ENCODE measurements around the gene CD22.
A peak's percentile ranks its signal among the peaks of the same experiment; 100 is the strongest.
"Not testable (repeated sequence)": the region's sequence is repeated elsewhere in the genome, so short reads cannot be mapped to it uniquely, and the experiment has no call there.

The CD22 gene

GRCh38 chr19:35353635-35354034, 24.6 kb downstream of the CD22 start:
- H3K36me3 ChIP-seq (ENCODE audit: low read depth) = no peaks in the 10 kb centered on the region
- DNase-seq (ENCODE audit: low spot score) = peak; percentile 8
- no peaks in the 10 kb centered on the region for H3K4me1 ChIP-seq (ENCODE audit: insufficient read depth, poor library complexity, severe bottlenecking)

DNA sequence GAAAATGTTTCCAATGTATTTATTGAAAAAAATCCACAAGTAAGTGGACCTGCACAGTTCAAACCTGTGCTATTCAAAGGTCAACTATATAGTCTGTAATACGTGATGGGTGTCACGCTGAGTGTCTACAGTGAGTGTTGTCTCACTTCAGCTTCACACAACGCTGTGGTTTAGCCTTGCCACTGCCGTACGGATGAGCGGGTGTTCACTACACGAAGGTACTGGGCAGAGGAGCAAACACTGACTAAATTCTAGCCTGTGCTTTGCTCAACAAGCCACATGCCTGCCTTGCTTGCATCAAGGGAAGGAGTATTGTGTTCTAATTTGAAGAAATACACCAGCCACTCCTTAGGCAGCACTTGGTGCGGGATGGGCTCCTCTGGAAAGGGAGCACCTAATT, 25.9 kb downstream of the CD22 start:
- H3K27me3 ChIP-seq (ENCODE audit: insufficient read depth, poor library complexity, severe bottlenecking) = peaks cover 4% of the 10 kb centered on the region

More at GRCh38 chr19:35353635-35354034, 24.6 kb downstream of the CD22 start:
- no peak overlapping the region for H3K27ac ChIP-seq (ENCODE audit: poor library complexity, severe bottlenecking)
- no peak for ATAC-seq (ENCODE audit: low read depth)
- no peak overlapping the region for H3K4me3 ChIP-seq (ENCODE audit: severe bottlenecking)
- no peak for TF ChIP-seq CTCF (IDR thresholded peaks at IDR 0.05; ENCODE audit: poor library complexity, severe bottlenecking)
- peaks cover 4% of the 10 kb centered on the region for H3K27me3 ChIP-seq (ENCODE audit: insufficient read depth, poor library complexity, severe bottlenecking)
- H3K9me3 ChIP-seq (ENCODE audit: severe bottlenecking) = no peaks in the 10 kb centered on the region

DNA sequence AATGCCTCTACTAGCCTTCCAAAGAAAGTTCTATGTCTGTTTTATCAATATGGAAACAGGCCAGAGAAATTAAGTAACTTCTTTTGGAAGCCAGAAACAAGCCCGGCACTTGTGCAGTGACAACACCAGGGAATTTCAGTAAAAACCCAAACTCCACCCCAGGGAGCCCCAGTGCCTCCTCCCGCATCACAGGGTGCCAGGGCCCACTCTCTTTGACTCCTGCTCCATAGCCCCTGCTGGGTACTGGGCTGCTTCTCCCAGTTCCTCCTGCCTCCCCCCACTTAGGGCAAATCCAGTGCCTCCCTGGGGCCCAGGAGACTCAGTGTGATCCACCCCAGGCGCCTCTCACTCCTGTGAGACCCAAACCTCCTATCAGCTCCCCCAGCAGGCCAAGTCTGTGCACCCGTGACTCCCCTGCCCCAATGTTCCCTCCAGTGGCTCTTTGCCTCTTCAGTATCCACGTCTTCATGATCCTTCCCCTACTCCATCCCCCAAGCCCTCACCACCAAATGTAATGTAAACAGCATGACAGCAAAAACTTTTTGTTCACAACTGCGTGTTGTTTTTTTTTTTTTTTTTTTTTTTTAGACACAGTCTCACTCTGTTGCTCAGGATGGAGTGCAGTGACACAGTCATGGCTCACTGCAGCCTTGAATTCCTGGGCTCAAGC, 26.9 kb downstream of the CD22 start:
- ATAC-seq (ENCODE audit: low read depth) (no peak), DNase-seq (ENCODE audit: low spot score) (peak; percentile 28)
- H3K27me3 ChIP-seq (ENCODE audit: insufficient read depth, poor library complexity, severe bottlenecking) = peaks cover 8% of the 10 kb centered on the region
- H3K4me1 ChIP-seq (ENCODE audit: insufficient read depth, poor library complexity, severe bottlenecking) = no peaks in the 10 kb centered on the region
- TF ChIP-seq CTCF (IDR thresholded peaks at IDR 0.05; ENCODE audit: poor library complexity, severe bottlenecking) = no peak
- H3K27ac ChIP-seq (ENCODE audit: poor library complexity, severe bottlenecking) = no peak overlapping the region
- H3K4me3 ChIP-seq (ENCODE audit: severe bottlenecking) = no peak overlapping the region
- H3K36me3 ChIP-seq (ENCODE audit: low read depth) = no peaks in the 10 kb centered on the region
- H3K9me3 ChIP-seq (ENCODE audit: severe bottlenecking) = no peaks in the 10 kb centered on the region

More for the DNA sequence above, 25.9 kb downstream of the CD22 start:
- H3K4me3 ChIP-seq (ENCODE audit: severe bottlenecking) = no peak overlapping the region
- no peak for TF ChIP-seq CTCF (IDR thresholded peaks at IDR 0.05; ENCODE audit: poor library complexity, severe bottlenecking)
- no peak overlapping the region for H3K27ac ChIP-seq (ENCODE audit: poor library complexity, severe bottlenecking)
- ATAC-seq (ENCODE audit: low read depth) (no peak), DNase-seq (ENCODE audit: low spot score) (peak; percentile 13)
- H3K36me3 ChIP-seq (ENCODE audit: low read depth) = no peaks in the 10 kb centered on the region
- no peaks in the 10 kb centered on the region for H3K4me1 ChIP-seq (ENCODE audit: insufficient read depth, poor library complexity, severe bottlenecking)
- H3K9me3 ChIP-seq (ENCODE audit: severe bottlenecking) = no peaks in the 10 kb centered on the region

- peaks cover 21% of the 10 kb centered on the region for H3K27me3 ChIP-seq (ENCODE audit: insufficient read depth, poor library complexity, severe bottlenecking)
- H3K4me1 ChIP-seq (ENCODE audit: insufficient read depth, poor library complexity, severe bottlenecking) = no peaks in the 10 kb centered on the region
- H3K27ac ChIP-seq (ENCODE audit: poor library complexity, severe bottlenecking) = no peak within 1 kb of the TSS
- H3K36me3 ChIP-seq (ENCODE audit: low read depth) = no peaks in the 10 kb centered on the region
- H3K4me3 ChIP-seq (ENCODE audit: severe bottlenecking) = no peak within 1 kb of the TSS
- ATAC-seq (ENCODE audit: low read depth) (no peak), DNase-seq (ENCODE audit: low spot score) (peak; percentile 30)
- TF ChIP-seq CTCF (IDR thresholded peaks at IDR 0.05; ENCODE audit: poor library complexity, severe bottlenecking) = no peak
- no peaks in the 10 kb centered on the region for H3K9me3 ChIP-seq (ENCODE audit: severe bottlenecking)
These were observed 29.0 kb downstream of the CD22 start, which contains the start of gene FFAR3 for GRCh38 chr19:35357867-35358573. TSS of gene FFAR3 (plus strand) at chr19:35358460. CDS start at chr19:35358891, 431 bp downstream.

DNA sequence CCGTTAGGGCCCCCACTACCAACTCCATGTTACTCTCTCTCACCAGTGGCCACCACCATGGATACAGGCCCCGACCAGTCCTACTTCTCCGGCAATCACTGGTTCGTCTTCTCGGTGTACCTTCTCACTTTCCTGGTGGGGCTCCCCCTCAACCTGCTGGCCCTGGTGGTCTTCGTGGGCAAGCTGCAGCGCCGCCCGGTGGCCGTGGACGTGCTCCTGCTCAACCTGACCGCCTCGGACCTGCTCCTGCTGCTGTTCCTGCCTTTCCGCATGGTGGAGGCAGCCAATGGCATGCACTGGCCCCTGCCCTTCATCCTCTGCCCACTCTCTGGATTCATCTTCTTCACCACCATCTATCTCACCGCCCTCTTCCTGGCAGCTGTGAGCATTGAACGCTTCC, 29.8 kb downstream of the CD22 start:
- H3K36me3 ChIP-seq (ENCODE audit: low read depth); H3K9me3 ChIP-seq (ENCODE audit: severe bottlenecking); ATAC-seq (ENCODE audit: low read depth); H3K4me3 ChIP-seq (ENCODE audit: severe bottlenecking); DNase-seq (ENCODE audit: low spot score); H3K4me1 ChIP-seq (ENCODE audit: insufficient read depth, poor library complexity, severe bottlenecking); H3K27ac ChIP-seq (ENCODE audit: poor library complexity, severe bottlenecking): not testable (repeated sequence)
- H3K27me3 ChIP-seq (ENCODE audit: insufficient read depth, poor library complexity, severe bottlenecking) = peaks cover 23% of the 10 kb centered on the region

- not testable (repeated sequence) for H3K36me3 ChIP-seq (ENCODE audit: low read depth); ATAC-seq (ENCODE audit: low read depth)
These were observed 30.4 kb downstream of the CD22 start for GRCh38 chr19:35359395-35359794.

GRCh38 chr19:35360081-35360480, 31.1 kb downstream of the CD22 start:
- not testable (repeated sequence) for ATAC-seq (ENCODE audit: low read depth); H3K4me3 ChIP-seq (ENCODE audit: severe bottlenecking); H3K36me3 ChIP-seq (ENCODE audit: low read depth); H3K27ac ChIP-seq (ENCODE audit: poor library complexity, severe bottlenecking); H3K4me1 ChIP-seq (ENCODE audit: insufficient read depth, poor library complexity, severe bottlenecking); H3K9me3 ChIP-seq (ENCODE audit: severe bottlenecking)
- peaks cover 30% of the 10 kb centered on the region for H3K27me3 ChIP-seq (ENCODE audit: insufficient read depth, poor library complexity, severe bottlenecking)
- DNase-seq (ENCODE audit: low spot score) = peak; percentile 6

More at GRCh38 chr19:35359395-35359794, 30.4 kb downstream of the CD22 start:
- H3K27me3 ChIP-seq (ENCODE audit: insufficient read depth, poor library complexity, severe bottlenecking) = peaks cover 26% of the 10 kb centered on the region
- not testable (repeated sequence) for H3K4me1 ChIP-seq (ENCODE audit: insufficient read depth, poor library complexity, severe bottlenecking); H3K9me3 ChIP-seq (ENCODE audit: severe bottlenecking); H3K4me3 ChIP-seq (ENCODE audit: severe bottlenecking); H3K27ac ChIP-seq (ENCODE audit: poor library complexity, severe bottlenecking)
- peak; percentile 41 for DNase-seq (ENCODE audit: low spot score)
